Right atrium auricular region (tissue), 2 donors: Measurements from ENCODE around the gene GTF2H1. TPM values are rescaled to one million over a fixed set of nuclear protein-coding genes. Genes with fewer than 3 reads are reported as not detected.

ENCODE experiments used
- DNase-seq: peaks from one replicate; pipeline ENCODE4 v3.0.0-alpha.2; 2019; ENCODE audit warnings: low spot score
- H3K27ac ChIP-seq, 2 donors: fragments of 200-600 bp; sonication (generic); 1 replicate in 1 of 2; 2 replicates in 1 of 2; pipeline ENCODE4 v1.5.1; 2016 to 2019
- H3K27me3 ChIP-seq, 2 donors: fragments of 200-600 bp; sonication (generic); one replicate each; pipeline versions ENCODE4 v1.5.1 to v1.6.0; 2017 to 2019
- H3K36me3 ChIP-seq: fragments of 200-600 bp; sonication (generic); one replicate; pipeline ENCODE4 v1.5.1; 2016
- H3K4me1 ChIP-seq, 2 donors: fragments of 200-600 bp; sonication (generic); one replicate each; pipeline versions ENCODE4 v1.5.1 to v1.6.0; 2017 to 2019
- H3K4me3 ChIP-seq, 2 donors: fragments of 200-600 bp; sonication (generic); 1 replicate in 1 of 2; 2 replicates in 1 of 2; pipeline ENCODE4 v1.5.1; 2017 to 2019; ENCODE audit warnings: mild to moderate bottlenecking in 1 of 2, moderate library complexity in 1 of 2
- H3K9me3 ChIP-seq, 2 donors: fragments of 200-600 bp; sonication (generic); one replicate each; pipeline ENCODE4 v1.5.1; 2019
- CTCF ChIP-seq, 2 donors: fragments of 200-600 bp; sonication (generic); IDR thresholded peaks; one replicate each; pipeline ENCODE4 v1.5.1; 2019; ENCODE audit warnings: antibody characterized with exemption in 2 of 2
- total RNA-seq, 2 donors: library from RNA; depleted of rRNA; stranded (reverse); fragments of >200 nt; gene quantifications; one replicate each; pipeline ENCODE4 v1.1.0, GENCODE V29; 2016

The GTF2H1 gene
- total RNA-seq, 2 donors from 2014 or later = 19.5 to 23.8 TPM

- Histone ChIP-seq H3K9me3 (no peaks in the 10 kb centered on the region), H3K27ac (no peak overlapping the region), H3K27me3 (no peaks in the 10 kb centered on the region), H3K4me3 (no peak overlapping the region), H3K4me1 (no peaks in the 10 kb centered on the region), H3K36me3 (peaks cover 68% of the 10 kb centered on the region)
- TF ChIP-seq CTCF (IDR thresholded peaks at IDR 0.05) = no peak
- no peak for DNase-seq
These were observed 33.5 kb upstream of the GTF2H1 start for GRCh38 chr11:18288911-18289310.

- Histone ChIP-seq H3K4me3 (no peak overlapping the region), H3K27me3 (no peaks in the 10 kb centered on the region), H3K9me3 (no peaks in the 10 kb centered on the region), H3K4me1 (no peaks in the 10 kb centered on the region), H3K27ac (no peak overlapping the region), H3K36me3 (peaks cover 77% of the 10 kb centered on the region)
- DNase-seq = no peak
- no peak for TF ChIP-seq CTCF (IDR thresholded peaks at IDR 0.05)
These were observed 27.5 kb upstream of the GTF2H1 start for GRCh38 chr11:18294862-18295261.

GRCh38 chr11:18295316-18295715 is 27.1 kb upstream of the GTF2H1 start:
- H3K27me3 ChIP-seq = no peaks in the 10 kb centered on the region
- DNase-seq = no peak
- no peak overlapping the region for H3K4me3 ChIP-seq
- no peak for TF ChIP-seq CTCF (IDR thresholded peaks at IDR 0.05)
- no peak overlapping the region for H3K27ac ChIP-seq
- no peaks in the 10 kb centered on the region for H3K9me3 ChIP-seq
- H3K36me3 ChIP-seq = peaks cover 77% of the 10 kb centered on the region
- H3K4me1 ChIP-seq = no peaks in the 10 kb centered on the region

- no peak for TF ChIP-seq CTCF (IDR thresholded peaks at IDR 0.05)
- DNase-seq = no peak
- H3K9me3 ChIP-seq = no peaks in the 10 kb centered on the region
- no peak overlapping the region for H3K27ac ChIP-seq
- peaks cover 59% of the 10 kb centered on the region for H3K36me3 ChIP-seq
- no peaks in the 10 kb centered on the region for H3K4me1 ChIP-seq
- no peaks in the 10 kb centered on the region for H3K27me3 ChIP-seq
- no peak overlapping the region for H3K4me3 ChIP-seq
These were observed 22.6 kb upstream of the GTF2H1 start for GRCh38 chr11:18299721-18300120.

- no peak for DNase-seq
- TF ChIP-seq CTCF (IDR thresholded peaks at IDR 0.05) = no peak
- no peak overlapping the region for H3K4me3 ChIP-seq
- H3K36me3 ChIP-seq = peaks cover 55% of the 10 kb centered on the region
- H3K9me3 ChIP-seq = no peaks in the 10 kb centered on the region
- H3K27ac ChIP-seq = no peak overlapping the region
- H3K4me1 ChIP-seq = no peaks in the 10 kb centered on the region
- H3K27me3 ChIP-seq = no peaks in the 10 kb centered on the region
These were observed 17.6 kb upstream of the GTF2H1 start for GRCh38 chr11:18304745-18305144.

- TF ChIP-seq CTCF (IDR thresholded peaks at IDR 0.05) = no peak
- Histone ChIP-seq H3K9me3 (no peaks in the 10 kb centered on the region), H3K4me3 (no peak overlapping the region), H3K27me3 (no peaks in the 10 kb centered on the region), H3K36me3 (peaks cover 66% of the 10 kb centered on the region), H3K27ac (no peak overlapping the region), H3K4me1 (peaks cover 0 to 4% of the 10 kb centered on the region in 2 donors)
- no peak for DNase-seq
These were observed 14.8 kb upstream of the GTF2H1 start for GRCh38 chr11:18307461-18308139.
